ENCODE results near the gene ZSWIM3.

Gene ZSWIM3

DNA sequence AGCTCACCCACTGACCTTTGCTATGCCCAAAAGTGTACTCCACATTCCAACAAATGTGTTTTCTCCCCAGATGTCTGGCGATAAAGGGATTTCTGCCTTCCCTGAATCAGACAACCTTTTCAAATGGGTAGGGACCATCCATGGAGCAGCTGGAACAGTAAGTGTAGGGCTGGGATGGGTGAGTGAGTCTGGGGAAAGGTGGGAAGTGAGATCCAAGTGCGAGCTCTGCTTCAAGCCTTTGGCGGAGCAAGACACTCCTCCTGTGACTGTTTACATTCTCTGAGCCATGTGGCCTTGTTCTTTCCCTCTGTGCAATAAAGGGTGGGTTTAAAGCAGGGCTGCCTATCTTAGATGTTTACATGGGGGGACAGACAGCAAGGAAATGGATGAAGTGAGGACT lies 43.1 kb upstream of the ZSWIM3 start:
- peak overlapping the region; percentile 37 for H3K4me3 ChIP-seq (replicated peaks; ENCODE audit: low read depth, low read length)
- TF ChIP-seq, protein P1, sequence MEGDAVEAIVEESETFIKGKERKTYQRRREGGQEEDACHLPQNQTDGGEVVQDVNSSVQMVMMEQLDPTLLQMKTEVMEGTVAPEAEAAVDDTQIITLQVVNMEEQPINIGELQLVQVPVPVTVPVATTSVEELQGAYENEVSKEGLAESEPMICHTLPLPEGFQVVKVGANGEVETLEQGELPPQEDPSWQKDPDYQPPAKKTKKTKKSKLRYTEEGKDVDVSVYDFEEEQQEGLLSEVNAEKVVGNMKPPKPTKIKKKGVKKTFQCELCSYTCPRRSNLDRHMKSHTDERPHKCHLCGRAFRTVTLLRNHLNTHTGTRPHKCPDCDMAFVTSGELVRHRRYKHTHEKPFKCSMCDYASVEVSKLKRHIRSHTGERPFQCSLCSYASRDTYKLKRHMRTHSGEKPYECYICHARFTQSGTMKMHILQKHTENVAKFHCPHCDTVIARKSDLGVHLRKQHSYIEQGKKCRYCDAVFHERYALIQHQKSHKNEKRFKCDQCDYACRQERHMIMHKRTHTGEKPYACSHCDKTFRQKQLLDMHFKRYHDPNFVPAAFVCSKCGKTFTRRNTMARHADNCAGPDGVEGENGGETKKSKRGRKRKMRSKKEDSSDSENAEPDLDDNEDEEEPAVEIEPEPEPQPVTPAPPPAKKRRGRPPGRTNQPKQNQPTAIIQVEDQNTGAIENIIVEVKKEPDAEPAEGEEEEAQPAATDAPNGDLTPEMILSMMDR (IDR thresholded peaks at IDR 0.05; ENCODE audit: insufficient read depth, low read length, poor library complexity, severe bottlenecking) = no peak
- H3K27me3 ChIP-seq (replicated peaks; ENCODE audit: control insufficient read depth, insufficient read depth, low read length) = no peaks in the 10 kb centered on the region
- peaks cover 19% of the 10 kb centered on the region for H3K36me3 ChIP-seq (ENCODE audit: control insufficient read depth, insufficient read depth, low read length)
- no peak for DNase-seq (ENCODE audit: extremely low read depth, insufficient read length)

DNA sequence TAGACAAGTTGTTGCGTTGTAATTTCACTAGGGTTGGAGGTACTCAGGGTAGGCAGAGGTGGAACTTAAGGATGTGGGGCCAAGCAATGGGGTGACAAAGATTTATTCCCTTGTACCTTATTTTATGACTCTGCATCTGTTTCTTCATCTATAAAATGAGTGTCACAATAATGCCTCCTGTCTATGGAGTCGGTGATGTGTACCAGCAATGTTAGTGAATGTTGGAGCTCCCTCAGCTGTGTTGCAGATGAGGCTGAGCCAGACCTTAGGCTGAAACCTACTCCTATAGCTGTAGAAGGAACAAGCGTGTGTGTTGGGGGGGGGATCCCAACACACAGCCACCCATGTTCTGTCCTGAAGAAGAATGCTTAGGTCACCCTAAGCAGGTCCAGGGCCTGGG lies 40.5 kb upstream of the ZSWIM3 start:
- no peak for DNase-seq (ENCODE audit: extremely low read depth, insufficient read length)
- H3K4me3 ChIP-seq (replicated peaks; ENCODE audit: low read depth, low read length) = no peak overlapping the region
- H3K36me3 ChIP-seq (ENCODE audit: control insufficient read depth, insufficient read depth, low read length) = peaks cover 10% of the 10 kb centered on the region
- TF ChIP-seq, protein P1 (IDR thresholded peaks at IDR 0.05; ENCODE audit: insufficient read depth, low read length, poor library complexity, severe bottlenecking) = no peak
- H3K27me3 ChIP-seq (replicated peaks; ENCODE audit: control insufficient read depth, insufficient read depth, low read length) = no peaks in the 10 kb centered on the region

DNA sequence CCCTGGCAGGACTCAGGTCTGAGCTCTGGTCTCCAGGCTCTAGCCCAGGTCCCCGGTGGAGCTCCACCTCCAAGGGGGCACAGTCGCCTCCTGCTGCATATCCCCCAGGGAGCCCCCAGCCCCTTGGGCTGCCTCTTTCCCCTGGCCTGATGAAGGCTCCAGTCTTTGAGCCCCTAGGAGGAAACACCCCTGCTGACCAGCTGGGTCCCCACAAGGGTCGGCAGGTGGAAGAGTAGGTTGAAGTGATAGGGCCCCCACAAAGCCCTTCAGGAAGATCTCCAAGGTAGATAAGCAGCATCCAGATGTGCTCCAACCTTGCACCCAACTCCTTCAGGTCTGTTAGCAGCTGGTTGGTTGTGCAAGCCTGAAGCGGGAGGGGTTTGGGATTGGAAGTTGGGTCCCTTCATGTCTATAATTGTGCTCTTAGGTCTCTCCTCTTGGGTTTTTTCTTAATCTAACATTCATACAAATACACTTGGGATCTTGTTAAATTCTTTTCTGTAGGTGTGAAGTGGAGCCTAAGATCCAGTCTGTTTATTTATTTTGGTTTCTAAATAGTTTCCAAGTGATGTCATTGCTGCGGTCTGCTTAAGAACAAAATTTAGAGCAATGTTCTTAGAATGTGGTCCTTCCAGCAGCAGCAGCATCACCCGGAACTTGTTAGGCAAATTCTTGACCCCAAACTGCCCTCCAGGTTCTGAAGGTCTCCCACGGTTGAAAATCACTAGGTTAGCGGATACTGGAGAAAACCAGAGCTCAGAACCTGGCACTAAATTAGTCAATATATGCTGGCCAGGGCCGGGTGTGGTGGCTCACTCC lies 39.8 kb upstream of the ZSWIM3 start:
- Histone ChIP-seq H3K36me3 (ENCODE audit: control insufficient read depth, insufficient read depth, low read length) (peaks cover 10% of the 10 kb centered on the region), H3K4me3 (replicated peaks; ENCODE audit: low read depth, low read length) (no peak overlapping the region), H3K27me3 (replicated peaks; ENCODE audit: control insufficient read depth, insufficient read depth, low read length) (no peaks in the 10 kb centered on the region)
- DNase-seq (ENCODE audit: extremely low read depth, insufficient read length) = no peak
- TF ChIP-seq, protein P1 (IDR thresholded peaks at IDR 0.05; ENCODE audit: insufficient read depth, low read length, poor library complexity, severe bottlenecking) = no peak

DNA sequence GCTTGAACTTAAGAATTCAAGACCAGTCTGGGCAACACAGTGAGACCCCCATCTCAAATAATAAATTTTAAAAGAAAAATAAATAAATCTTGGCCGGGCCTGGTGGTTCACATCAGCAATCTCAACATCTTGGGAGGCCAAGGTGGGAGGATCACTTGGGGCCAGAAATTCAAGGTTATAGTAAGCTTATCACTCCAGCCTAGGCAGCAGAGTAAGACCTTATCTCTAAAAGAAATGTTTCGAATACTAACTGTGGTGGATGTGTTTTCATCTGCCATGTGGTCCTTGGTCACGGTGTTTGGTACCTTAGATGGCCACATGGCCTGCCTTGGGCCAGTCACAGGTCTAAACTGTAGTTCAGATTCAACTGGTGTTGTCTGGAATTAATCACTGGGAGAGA lies 39.2 kb upstream of the ZSWIM3 start:
- DNase-seq (ENCODE audit: extremely low read depth, insufficient read length) = no peak
- no peaks in the 10 kb centered on the region for H3K27me3 ChIP-seq (replicated peaks; ENCODE audit: control insufficient read depth, insufficient read depth, low read length)
- TF ChIP-seq, protein P1 (IDR thresholded peaks at IDR 0.05; ENCODE audit: insufficient read depth, low read length, poor library complexity, severe bottlenecking) = no peak
- H3K4me3 ChIP-seq (replicated peaks; ENCODE audit: low read depth, low read length) = no peak overlapping the region
- peaks cover 10% of the 10 kb centered on the region for H3K36me3 ChIP-seq (ENCODE audit: control insufficient read depth, insufficient read depth, low read length)

DNA sequence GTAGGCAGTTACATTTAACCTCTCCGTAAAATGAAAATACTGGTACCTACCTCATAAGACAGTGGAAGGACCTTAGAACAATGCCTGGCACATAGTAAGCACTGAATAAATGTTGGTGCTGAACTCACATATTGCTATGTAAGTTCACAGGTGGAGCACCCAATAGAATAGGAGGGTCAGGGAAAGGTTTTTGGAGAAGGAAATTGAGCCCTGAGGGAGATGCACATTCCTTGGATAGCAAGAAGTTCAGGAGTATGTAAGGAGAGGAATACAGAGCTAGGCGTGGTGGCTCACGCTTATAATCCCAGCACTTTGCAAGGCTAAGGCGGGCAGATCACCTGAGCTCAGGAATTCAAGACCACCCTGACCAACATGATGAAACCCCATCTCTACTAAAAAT lies 37.9 kb upstream of the ZSWIM3 start:
- TF ChIP-seq, protein P1 (IDR thresholded peaks at IDR 0.05; ENCODE audit: insufficient read depth, low read length, poor library complexity, severe bottlenecking) = no peak
- Histone ChIP-seq H3K4me3 (replicated peaks; ENCODE audit: low read depth, low read length) (no peak overlapping the region), H3K27me3 (replicated peaks; ENCODE audit: control insufficient read depth, insufficient read depth, low read length) (no peaks in the 10 kb centered on the region), H3K36me3 (ENCODE audit: control insufficient read depth, insufficient read depth, low read length) (peaks cover 10% of the 10 kb centered on the region)
- DNase-seq (ENCODE audit: extremely low read depth, insufficient read length) = no peak

Measured in GM06990 (cell line).